NB4 (cell line): ENCODE data around the gene CATSPER3.

Experiments used
- MYC ChIP-seq: IDR thresholded peaks from 2 replicates; pipeline ENCODE4 v1.6.1; 2011; ENCODE audit warnings: low read depth, low read length
- POLR2A ChIP-seq: IDR thresholded peaks from 2 replicates; pipeline ENCODE4 v1.6.1; 2011; ENCODE audit warnings: mild to moderate bottlenecking; ENCODE audit not compliant: insufficient read length; ENCODE audit errors: extremely low read depth
- TF ChIP-seq, protein P1 (sequence below): IDR thresholded peaks from one replicate; pipeline ENCODE4 v1.5.1; 2012; ENCODE audit warnings: low read depth, low read length
- TF ChIP-seq, protein P2 (sequence below): IDR thresholded peaks from 2 replicates; pipeline ENCODE4 v1.6.1; 2011; ENCODE audit warnings: low read depth, low read length

DNA sequence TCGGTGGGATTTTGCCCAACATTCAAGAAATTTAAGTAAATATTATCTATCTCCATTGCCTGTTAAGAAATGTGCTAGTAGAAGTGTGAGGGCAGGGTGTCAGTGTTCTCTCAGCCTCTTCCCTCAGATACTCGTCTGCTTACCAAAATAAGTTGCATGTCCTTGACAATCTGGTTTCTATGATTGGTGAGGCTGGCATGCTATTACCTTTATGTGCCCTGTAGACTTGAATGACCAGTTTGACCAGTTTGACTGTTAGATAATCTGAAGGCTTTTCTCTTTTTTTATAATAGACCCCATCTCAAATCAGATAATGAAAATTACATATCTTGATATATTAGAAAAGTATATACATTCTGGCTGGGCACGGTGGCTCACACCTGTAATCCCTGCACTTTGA, 348 bp downstream of the CATSPER3 start:
- TF ChIP-seq POLR2A: no peak
- TF ChIP-seq, protein P1, sequence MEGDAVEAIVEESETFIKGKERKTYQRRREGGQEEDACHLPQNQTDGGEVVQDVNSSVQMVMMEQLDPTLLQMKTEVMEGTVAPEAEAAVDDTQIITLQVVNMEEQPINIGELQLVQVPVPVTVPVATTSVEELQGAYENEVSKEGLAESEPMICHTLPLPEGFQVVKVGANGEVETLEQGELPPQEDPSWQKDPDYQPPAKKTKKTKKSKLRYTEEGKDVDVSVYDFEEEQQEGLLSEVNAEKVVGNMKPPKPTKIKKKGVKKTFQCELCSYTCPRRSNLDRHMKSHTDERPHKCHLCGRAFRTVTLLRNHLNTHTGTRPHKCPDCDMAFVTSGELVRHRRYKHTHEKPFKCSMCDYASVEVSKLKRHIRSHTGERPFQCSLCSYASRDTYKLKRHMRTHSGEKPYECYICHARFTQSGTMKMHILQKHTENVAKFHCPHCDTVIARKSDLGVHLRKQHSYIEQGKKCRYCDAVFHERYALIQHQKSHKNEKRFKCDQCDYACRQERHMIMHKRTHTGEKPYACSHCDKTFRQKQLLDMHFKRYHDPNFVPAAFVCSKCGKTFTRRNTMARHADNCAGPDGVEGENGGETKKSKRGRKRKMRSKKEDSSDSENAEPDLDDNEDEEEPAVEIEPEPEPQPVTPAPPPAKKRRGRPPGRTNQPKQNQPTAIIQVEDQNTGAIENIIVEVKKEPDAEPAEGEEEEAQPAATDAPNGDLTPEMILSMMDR: no peak
- TF ChIP-seq, protein P2, sequence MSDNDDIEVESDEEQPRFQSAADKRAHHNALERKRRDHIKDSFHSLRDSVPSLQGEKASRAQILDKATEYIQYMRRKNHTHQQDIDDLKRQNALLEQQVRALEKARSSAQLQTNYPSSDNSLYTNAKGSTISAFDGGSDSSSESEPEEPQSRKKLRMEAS: no peak
- TF ChIP-seq MYC: no peak
